Thyroid gland (tissue), 4 donors: Measurements from ENCODE around the gene KLHL12.

Experiments
- POLR2A ChIP-seq, 2 donors: fragments of 450-650 bp; IDR thresholded peaks; one replicate each; pipeline ENCODE4 v1.6.1; 2017; ENCODE audit warnings: antibody characterized with exemption in 2 of 2, mild to moderate bottlenecking in 2 of 2, moderate library complexity in 1 of 2
- TF ChIP-seq, protein P1 (sequence below), 6 experiments: fragments of 200-600 bp in 3 of 6; fragments of 450-650 bp in 3 of 6; sonication (generic) in 3 of 6; IDR thresholded peaks; one replicate each; pipeline ENCODE4 v1.5.1; 2016 to 2019; ENCODE audit warnings: antibody characterized with exemption in 6 of 6, mild to moderate bottlenecking in 2 of 6, inconsistent platforms in 1 of 6, moderate library complexity in 1 of 6

DNA sequence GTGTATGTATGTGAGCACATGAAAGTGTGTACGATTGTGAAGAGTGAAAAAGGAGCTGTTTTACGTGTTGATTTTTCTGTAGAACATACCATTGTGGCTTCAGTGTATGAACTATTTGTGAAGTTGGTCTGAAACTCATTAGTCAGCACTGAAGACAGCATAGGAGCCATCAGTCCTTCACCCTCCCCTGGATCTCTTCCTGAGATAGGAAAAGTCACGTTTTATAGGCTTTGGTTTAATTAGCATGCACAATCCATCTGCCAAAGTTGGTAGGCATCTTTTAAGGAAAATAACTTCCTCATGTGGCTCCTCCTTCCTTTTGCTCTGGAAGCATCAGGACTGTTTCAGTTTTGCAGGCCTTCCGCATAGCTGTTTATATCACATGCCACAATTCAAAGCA, 36.6 kb downstream of the KLHL12 start:
- TF ChIP-seq, protein P1, sequence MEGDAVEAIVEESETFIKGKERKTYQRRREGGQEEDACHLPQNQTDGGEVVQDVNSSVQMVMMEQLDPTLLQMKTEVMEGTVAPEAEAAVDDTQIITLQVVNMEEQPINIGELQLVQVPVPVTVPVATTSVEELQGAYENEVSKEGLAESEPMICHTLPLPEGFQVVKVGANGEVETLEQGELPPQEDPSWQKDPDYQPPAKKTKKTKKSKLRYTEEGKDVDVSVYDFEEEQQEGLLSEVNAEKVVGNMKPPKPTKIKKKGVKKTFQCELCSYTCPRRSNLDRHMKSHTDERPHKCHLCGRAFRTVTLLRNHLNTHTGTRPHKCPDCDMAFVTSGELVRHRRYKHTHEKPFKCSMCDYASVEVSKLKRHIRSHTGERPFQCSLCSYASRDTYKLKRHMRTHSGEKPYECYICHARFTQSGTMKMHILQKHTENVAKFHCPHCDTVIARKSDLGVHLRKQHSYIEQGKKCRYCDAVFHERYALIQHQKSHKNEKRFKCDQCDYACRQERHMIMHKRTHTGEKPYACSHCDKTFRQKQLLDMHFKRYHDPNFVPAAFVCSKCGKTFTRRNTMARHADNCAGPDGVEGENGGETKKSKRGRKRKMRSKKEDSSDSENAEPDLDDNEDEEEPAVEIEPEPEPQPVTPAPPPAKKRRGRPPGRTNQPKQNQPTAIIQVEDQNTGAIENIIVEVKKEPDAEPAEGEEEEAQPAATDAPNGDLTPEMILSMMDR (IDR thresholded peaks at IDR 0.05) = no peak
- TF ChIP-seq POLR2A (IDR thresholded peaks at IDR 0.05) = no peak
